GM12878 (cell line): ENCODE data around the gene ASH1L. TPM values are rescaled to one million over a fixed set of nuclear protein-coding genes. Genes with fewer than 3 reads are reported as not detected.

Experiments
- ATAC-seq: fragments of 200-7000 bp; cut with Tn5 transposase; 3 replicates; pipeline ENCODE4 v1.9.1; 2020; ENCODE audit warnings: mild to moderate bottlenecking, moderate library complexity
- BruUV-seq: library from RNA; stranded (reverse); fragments of 400-500 nt; replicated peaks from 2 replicates; lab custom pipeline; 2021; lab: Mats Ljungman, UMichigan
- CTCF ChIA-PET: fragments of 300-600 bp; sonication (Branson Sonifier 250); formaldehyde crosslinking; extraction: SDS; loops from one replicate; lab custom pipeline; 2021; ENCODE audit warnings: inconsistent platforms; lab: Yijun Ruan, JAX
- POLR2A ChIA-PET: fragments of 350-600 bp; formaldehyde crosslinking; extraction: SDS; loops from one replicate; lab custom pipeline; 2021; ENCODE audit warnings: inconsistent platforms; lab: Charles Lee
- RAD21 ChIA-PET: fragments of 300-600 bp; sonication (Branson Sonifier 250); formaldehyde crosslinking; loops from one replicate; lab custom pipeline; 2023; ENCODE audit warnings: antibody characterized with exemption; ENCODE audit not compliant: unreplicated experiment; lab: Charles Lee
- SMC1A ChIA-PET: fragments of 300-600 bp; sonication (Branson Sonifier 250); formaldehyde crosslinking; loops from one replicate; lab custom pipeline; 2023; ENCODE audit not compliant: unreplicated experiment, uncharacterized antibody; lab: Charles Lee
- DNase-seq: peaks from one replicate; pipeline ENCODE4 v3.0.0-alpha.2; 2011; ENCODE audit warnings: low read depth, low spot score
- FAIRE-seq: peaks from 3 replicates; lab custom pipeline; 2011; peaks lifted over from hg19 to GRCh38; lab: Jason Lieb, UNC
- H2AFZ ChIP-seq: 2 replicates; pipeline ENCODE4 v1.6.0; 2011; ENCODE audit warnings: low read depth, low read length, control low read depth; ENCODE audit not compliant: control insufficient read depth
- H3K27ac ChIP-seq: 2 replicates; pipeline ENCODE4 v1.5.1; 2011; ENCODE audit warnings: control low read depth; ENCODE audit not compliant: control insufficient read depth, insufficient read depth
- H3K27me3 ChIP-seq, 2 experiments: replicated peaks in 1 of 2; 2 replicates each; pipeline versions ENCODE4 v1.6.0 to v1.6.1; 2011; ENCODE audit warnings: low read length in 1 of 2; ENCODE audit not compliant: control insufficient read depth in 2 of 2, insufficient read depth in 2 of 2
- H3K36me3 ChIP-seq, 2 experiments: 2 replicates each; pipeline ENCODE4 v1.5.1; 2011; ENCODE audit warnings: low read length in 1 of 2; ENCODE audit not compliant: control insufficient read depth in 2 of 2, insufficient read depth in 2 of 2
- H3K4me1 ChIP-seq: 2 replicates; pipeline ENCODE4 v1.6.1; 2011; ENCODE audit warnings: mild to moderate bottlenecking, low read length, moderate library complexity, mixed read lengths; ENCODE audit not compliant: control insufficient read depth, insufficient read depth
- H3K4me2 ChIP-seq: 2 replicates; pipeline ENCODE4 v1.6.0; 2011; ENCODE audit warnings: control low read depth; ENCODE audit not compliant: control insufficient read depth, insufficient read depth
- H3K4me3 ChIP-seq: fragments of 200-600 bp; sonication (generic); 2 replicates; pipeline ENCODE4 v1.5.1; 2016
- H3K79me2 ChIP-seq: 2 replicates; pipeline ENCODE4 v1.6.0; 2011; ENCODE audit warnings: low read length; ENCODE audit not compliant: control insufficient read depth, insufficient read depth
- H3K9ac ChIP-seq: 2 replicates; pipeline ENCODE4 v1.8.0; 2011; ENCODE audit warnings: low read length, control low read depth, mixed read lengths; ENCODE audit not compliant: control insufficient read depth, insufficient read depth
- H3K9me3 ChIP-seq: replicated peaks from 3 replicates; pipeline ENCODE4 v1.5.1; 2011; ENCODE audit warnings: mild to moderate bottlenecking, low read length; ENCODE audit not compliant: control insufficient read depth, insufficient read depth
- H4K20me1 ChIP-seq: 2 replicates; pipeline ENCODE4 v1.6.0; 2011; ENCODE audit not compliant: control insufficient read depth, insufficient read depth
- FOXM1 ChIP-seq: IDR thresholded peaks from 2 replicates; pipeline ENCODE4 v1.6.1; 2012; ENCODE audit warnings: low read depth, mild to moderate bottlenecking, inconsistent platforms, low read length, moderate library complexity
- JUNB ChIP-seq: IDR thresholded peaks from 2 replicates; pipeline ENCODE4 v1.6.1; 2016; ENCODE audit warnings: antibody characterized with exemption, mild to moderate bottlenecking
- RUNX3 ChIP-seq: IDR thresholded peaks from 2 replicates; pipeline ENCODE4 v1.6.1; 2012; ENCODE audit warnings: low read length, inconsistent platforms
- SIX5 ChIP-seq: IDR thresholded peaks from 2 replicates; pipeline ENCODE4 v1.6.1; 2011; ENCODE audit warnings: mild to moderate bottlenecking, low read depth, low read length, moderate library complexity; ENCODE audit not compliant: severe bottlenecking
- SREBF1 ChIP-seq: IDR thresholded peaks from 2 replicates; pipeline ENCODE4 v1.6.1; 2012; ENCODE audit warnings: mild to moderate bottlenecking, low read length
- ZBED1 ChIP-seq: IDR thresholded peaks from 2 replicates; pipeline ENCODE4 v1.6.1; 2016; ENCODE audit warnings: borderline replicate concordance
- ZNF274 ChIP-seq: IDR thresholded peaks from one replicate; pipeline ENCODE4 v1.8.0; 2011; ENCODE audit not compliant: insufficient read length, insufficient read depth
- ZNF687 ChIP-seq: fragments of 450-650 bp; IDR thresholded peaks from 2 replicates; pipeline ENCODE4 v1.6.1; 2017; ENCODE audit warnings: mild to moderate bottlenecking, moderate library complexity
- WGBS: methylation state at CpG from one replicate; pipeline ENCODE4 v1.1.6; 2016; ENCODE audit warnings: low lambda C conversion rate; ENCODE audit not compliant: insufficient replicate concordance, insufficient coverage; ENCODE audit errors: missing lambda C conversion rate; 5-methylcytosine and 5-hydroxymethylcytosine counted together
- in situ Hi-C: fragments of 300-500 bp; cut with MboI; formaldehyde crosslinking; loops from 9 replicates; pipeline ENCODE4 v1.14.3; 2018; ENCODE audit warnings: mixed read lengths
- intact Hi-C: fragments of 100-400 bp; cut with micrococcal nuclease; formaldehyde crosslinking; loops from one replicate; pipeline ENCODE4 v1.14.2; 2022; ENCODE audit not compliant: unreplicated experiment
- polyA plus RNA-seq, 11 experiments: library from polyadenylated mRNA; depleted of rRNA in 4 of 11; unstranded in 6 of 11; stranded (reverse) in 5 of 11; fragments of >200 nt; fragmentation: Nextera tagmentation in 4 of 11; fragmentation: Illumina TruSeq in 1 of 11; extraction: Ambion mirVana in 4 of 11; extraction: Trizol in 1 of 11; gene quantifications; 1 replicate in 1 of 11; 2 replicates in 10 of 11; pipeline versions ENCODE4 v1.2.1 to v1.2.3, GENCODE V29; 2011 to 2016; ENCODE audit warnings: inconsistent platforms in 2 of 11, missing spikeins in 2 of 11, low read depth in 1 of 11
- total RNA-seq, 4 experiments: library from RNA; depleted of rRNA in 3 of 4; stranded (reverse); fragments of >200 nt in 3 of 4; fragmentation: Illumina TruSeq in 1 of 4; extraction: Trizol in 1 of 4; gene quantifications; 2 replicates each; pipeline versions ENCODE4 v1.2.1 to v1.2.3, GENCODE V29; 2013 to 2021
- TF ChIP-seq, protein P1 (sequence below): IDR thresholded peaks from 2 replicates; pipeline ENCODE4 v1.6.1; 2011; ENCODE audit warnings: low read depth, mild to moderate bottlenecking, low read length, moderate library complexity, borderline replicate concordance; ENCODE audit errors: extremely low read depth

Gene ASH1L
- total and polyA plus RNA-seq, 10 of the 15 experiments (the other 5 are each of a cell fraction or from before 2014, with no cell fraction given), result 1.7 to 23.9 (median 16.6) TPM

- Histone ChIP-seq H3K4me2 (peak overlapping the region; percentile 71; the same call in 1 of the 2 replicates), H3K9me3 (no peaks in the 10 kb centered on the region; the same call in 2 of the 3 replicates), H3K27me3 (no peaks in the 10 kb centered on the region), H3K9ac (no peak overlapping the region), H3K79me2 (peaks cover 89% of the 10 kb centered on the region), H3K4me3 (no peak overlapping the region), H3K4me1 (peaks cover 28% of the 10 kb centered on the region), H3K27ac (peak overlapping the region; percentile 45), H2AFZ (no peak overlapping the region), H4K20me1 (no peaks in the 10 kb centered on the region), H3K36me3 (peaks cover 3% of the 10 kb centered on the region in 2 experiments; a peak in 1 of 4 replicates)
- RAD21 ChIA-PET, result interaction anchor here (1.1 to 2.2 kb wide), 4 partner anchors 9 to 37 kb away, joined by 3 to 23 read pairs (median 6); no protein-coding TSS in a partner anchor
- DNase-seq (no peak), ATAC-seq (no peak), FAIRE-seq (no peak)
- SMC1A ChIA-PET, result interaction anchor here (1.2 to 3.4 kb wide), 5 partner anchors 9 to 37 kb away, joined by 3 to 14 read pairs (median 8); partner anchors contain the start of gene ASH1L
- CTCF ChIA-PET, result interaction anchor here (0.6 to 2.8 kb wide), 6 partner anchors 9 to 286 kb away, joined by 3 to 6 read pairs (median 3); no protein-coding TSS in a partner anchor
- no TSS peak for BruUV-seq
- no peak for TF ChIP-seq ZBED1
- peak; percentile 55 for TF ChIP-seq JUNB
- WGBS, result 25% methylated on average over 4 of the region's 4 CpGs
- POLR2A ChIA-PET, result interaction anchor here (0.7 to 2.2 kb wide), 4 partner anchors 9 to 36 kb away, joined by 3 to 9 read pairs (median 3); no protein-coding TSS in a partner anchor
- in situ Hi-C loops, result no loop called here
- intact Hi-C loops, result no loop called here
These were observed 25.4 kb downstream of the ASH1L start for GRCh38 chr1:155537193-155537592.

- Histone ChIP-seq H3K4me1 (peaks cover 33% of the 10 kb centered on the region), H3K4me2 (no peak overlapping the region), H3K27me3 (no peaks in the 10 kb centered on the region), H2AFZ (no peak overlapping the region), H3K36me3 (peaks cover 0 to 3% of the 10 kb centered on the region in 2 experiments; a peak in 2 of 4 replicates), H4K20me1 (no peaks in the 10 kb centered on the region), H3K27ac (0 out of 2 replicates have a peak overlapping the region, but pooled peaks have one; percentile 31), H3K9ac (no peak overlapping the region), H3K79me2 (peaks cover 87% of the 10 kb centered on the region), H3K4me3 (no peak overlapping the region), H3K9me3 (no peaks in the 10 kb centered on the region; the same call in 2 of the 3 replicates)
- in situ Hi-C loops, result no loop called here
- no peak for ATAC-seq
- BruUV-seq, result no TSS peak
- ChIA-PET RAD21 (no interaction called here), POLR2A (no interaction called here), SMC1A (interaction anchor here (0.7 to 1.8 kb wide), 3 partner anchors 10 to 24 kb away, joined by 3 to 4 read pairs (median 4); no protein-coding TSS in a partner anchor), CTCF (no interaction called here)
- WGBS, result 0% methylated on average over 1 of the region's 1 CpG
- intact Hi-C loops, result no loop called here
- DNase-seq, result no peak
- FAIRE-seq, result no peak
- TF ChIP-seq, protein P1, sequence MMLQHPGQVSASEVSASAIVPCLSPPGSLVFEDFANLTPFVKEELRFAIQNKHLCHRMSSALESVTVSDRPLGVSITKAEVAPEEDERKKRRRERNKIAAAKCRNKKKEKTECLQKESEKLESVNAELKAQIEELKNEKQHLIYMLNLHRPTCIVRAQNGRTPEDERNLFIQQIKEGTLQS, result no peak
- no peak for TF ChIP-seq ZNF274
- no peak for TF ChIP-seq SIX5
- TF ChIP-seq SREBF1, result no peak
- TF ChIP-seq ZNF687, result no peak
- TF ChIP-seq RUNX3, result no peak
- no peak for TF ChIP-seq FOXM1
These were observed 31.0 kb downstream of the ASH1L start for GRCh38 chr1:155531624-155532023.
